Cardiac muscle cell (in vitro differentiated cells and primary cell): ENCODE results near the gene COL15A1. TPM values are rescaled to one million over a fixed set of nuclear protein-coding genes. Genes with fewer than 3 reads are reported as not detected.

ENCODE experiments used
- DNase-seq, 2 donors: peaks; one replicate each; pipeline versions ENCODE4 v3.0.0 to v3.0.0-alpha.2; 2010 to 2017; ENCODE audit warnings: low read depth in 1 of 2, low spot score in 1 of 2
- H3K27ac ChIP-seq: fragments of 200-600 bp; sonication (generic); 2 replicates; pipeline ENCODE4 v1.5.1; 2016
- H3K27me3 ChIP-seq: fragments of 200-600 bp; sonication (generic); 2 replicates; pipeline ENCODE4 v1.6.0; 2016; ENCODE audit warnings: control low read depth
- H3K36me3 ChIP-seq: fragments of 200-600 bp; sonication (generic); 2 replicates; pipeline ENCODE4 v1.5.1; 2016; ENCODE audit warnings: control low read depth
- H3K4me1 ChIP-seq: fragments of 200-600 bp; sonication (generic); 2 replicates; pipeline ENCODE4 v1.8.1; 2017; ENCODE audit warnings: low read depth, mild to moderate bottlenecking, mixed run types
- H3K4me3 ChIP-seq: fragments of 200-600 bp; sonication (generic); 2 replicates; pipeline ENCODE4 v1.5.1; 2016; ENCODE audit warnings: mild to moderate bottlenecking
- H3K9me3 ChIP-seq: fragments of 200-600 bp; sonication (generic); 2 replicates; pipeline ENCODE4 v1.5.1; 2017; ENCODE audit warnings: low read depth, mild to moderate bottlenecking, control low read depth
- polyA plus RNA-seq: library from polyadenylated mRNA; unstranded; fragments of >200 nt; fragmentation: Nextera tagmentation; extraction: Ambion mirVana; gene quantifications from 2 replicates; pipeline ENCODE4 v1.2.1, GENCODE V29; 2016
- total RNA-seq: library from RNA; depleted of rRNA; stranded (reverse); fragments of >200 nt; gene quantifications from 2 replicates; pipeline ENCODE4 v1.2.3, GENCODE V29; 2016
- TF ChIP-seq, protein P1 (sequence below): IDR thresholded peaks from 2 replicates; pipeline ENCODE4 v1.5.1; 2012; ENCODE audit warnings: low read depth, mild to moderate bottlenecking, low read length

The COL15A1 gene
- total and polyA plus RNA-seq, 2 experiments from 2014 or later: 0.74 to 1.3 TPM

GRCh38 chr9:99112750-99113413, 169.2 kb downstream of the COL15A1 start:
- no peaks in the 10 kb centered on the region for H3K9me3 ChIP-seq
- H3K4me3 ChIP-seq: no peak overlapping the region
- no peaks in the 10 kb centered on the region for H3K27me3 ChIP-seq
- TF ChIP-seq, protein P1, sequence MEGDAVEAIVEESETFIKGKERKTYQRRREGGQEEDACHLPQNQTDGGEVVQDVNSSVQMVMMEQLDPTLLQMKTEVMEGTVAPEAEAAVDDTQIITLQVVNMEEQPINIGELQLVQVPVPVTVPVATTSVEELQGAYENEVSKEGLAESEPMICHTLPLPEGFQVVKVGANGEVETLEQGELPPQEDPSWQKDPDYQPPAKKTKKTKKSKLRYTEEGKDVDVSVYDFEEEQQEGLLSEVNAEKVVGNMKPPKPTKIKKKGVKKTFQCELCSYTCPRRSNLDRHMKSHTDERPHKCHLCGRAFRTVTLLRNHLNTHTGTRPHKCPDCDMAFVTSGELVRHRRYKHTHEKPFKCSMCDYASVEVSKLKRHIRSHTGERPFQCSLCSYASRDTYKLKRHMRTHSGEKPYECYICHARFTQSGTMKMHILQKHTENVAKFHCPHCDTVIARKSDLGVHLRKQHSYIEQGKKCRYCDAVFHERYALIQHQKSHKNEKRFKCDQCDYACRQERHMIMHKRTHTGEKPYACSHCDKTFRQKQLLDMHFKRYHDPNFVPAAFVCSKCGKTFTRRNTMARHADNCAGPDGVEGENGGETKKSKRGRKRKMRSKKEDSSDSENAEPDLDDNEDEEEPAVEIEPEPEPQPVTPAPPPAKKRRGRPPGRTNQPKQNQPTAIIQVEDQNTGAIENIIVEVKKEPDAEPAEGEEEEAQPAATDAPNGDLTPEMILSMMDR: no peak
- no peak for DNase-seq
- peaks cover 18% of the 10 kb centered on the region for H3K4me1 ChIP-seq
- no peaks in the 10 kb centered on the region for H3K36me3 ChIP-seq
- H3K27ac ChIP-seq: peak overlapping the region; percentile 14

- Histone ChIP-seq H3K9me3 (no peaks in the 10 kb centered on the region), H3K27me3 (no peaks in the 10 kb centered on the region), H3K27ac (no peak overlapping the region), H3K4me1 (peaks cover 18% of the 10 kb centered on the region), H3K4me3 (no peak overlapping the region), H3K36me3 (no peaks in the 10 kb centered on the region)
- DNase-seq: peak in 1 of 2 donors; percentile 41
- TF ChIP-seq, protein P1: no peak
These were observed 169.8 kb downstream of the COL15A1 start for GRCh38 chr9:99113414-99114048.

GRCh38 chr9:99114049-99114440, 170.3 kb downstream of the COL15A1 start:
- no peak overlapping the region for H3K4me3 ChIP-seq
- no peaks in the 10 kb centered on the region for H3K9me3 ChIP-seq
- peaks cover 18% of the 10 kb centered on the region for H3K4me1 ChIP-seq
- TF ChIP-seq, protein P1: no peak
- no peak overlapping the region for H3K27ac ChIP-seq
- H3K36me3 ChIP-seq: no peaks in the 10 kb centered on the region
- H3K27me3 ChIP-seq: no peaks in the 10 kb centered on the region
- DNase-seq: no peak

GRCh38 chr9:99114846-99115500, 171.3 kb downstream of the COL15A1 start:
- no peaks in the 10 kb centered on the region for H3K36me3 ChIP-seq
- peaks cover 18% of the 10 kb centered on the region for H3K4me1 ChIP-seq
- DNase-seq: no peak
- TF ChIP-seq, protein P1: no peak
- H3K27ac ChIP-seq: no peak overlapping the region
- no peaks in the 10 kb centered on the region for H3K9me3 ChIP-seq
- no peaks in the 10 kb centered on the region for H3K27me3 ChIP-seq
- H3K4me3 ChIP-seq: no peak overlapping the region

DNA sequence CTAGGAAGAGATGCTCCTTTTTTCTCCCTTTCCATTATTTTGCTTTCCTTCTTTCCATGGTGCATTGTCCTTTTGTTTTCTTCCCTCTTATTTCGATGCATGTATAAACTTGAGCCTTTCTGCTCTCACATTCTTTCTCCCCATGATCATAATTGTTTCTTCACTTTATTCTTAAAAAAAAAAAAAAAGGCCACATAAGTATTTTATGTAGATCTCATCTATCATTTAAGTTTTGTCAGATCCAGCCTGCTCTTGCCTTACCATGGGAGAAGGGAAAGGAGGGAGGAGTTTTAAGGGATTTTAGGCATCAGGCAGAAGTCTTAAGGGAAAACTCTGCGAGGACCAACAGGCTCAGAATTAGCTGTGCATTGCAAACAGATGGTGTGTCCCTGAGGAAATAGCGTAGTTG, 172.3 kb downstream of the COL15A1 start:
- Histone ChIP-seq H3K27me3 (no peaks in the 10 kb centered on the region), H3K4me1 (peaks cover 22% of the 10 kb centered on the region), H3K36me3 (no peaks in the 10 kb centered on the region), H3K27ac (no peak overlapping the region), H3K9me3 (no peaks in the 10 kb centered on the region), H3K4me3 (no peak overlapping the region)
- TF ChIP-seq, protein P1: no peak
- DNase-seq: no peak
